ENCODE measurements around the gene RPL7A.
"Not testable (repeated sequence)": the region's sequence is repeated elsewhere in the genome, so short reads cannot be mapped to it uniquely, and the experiment has no call there.

Gene RPL7A

DNA sequence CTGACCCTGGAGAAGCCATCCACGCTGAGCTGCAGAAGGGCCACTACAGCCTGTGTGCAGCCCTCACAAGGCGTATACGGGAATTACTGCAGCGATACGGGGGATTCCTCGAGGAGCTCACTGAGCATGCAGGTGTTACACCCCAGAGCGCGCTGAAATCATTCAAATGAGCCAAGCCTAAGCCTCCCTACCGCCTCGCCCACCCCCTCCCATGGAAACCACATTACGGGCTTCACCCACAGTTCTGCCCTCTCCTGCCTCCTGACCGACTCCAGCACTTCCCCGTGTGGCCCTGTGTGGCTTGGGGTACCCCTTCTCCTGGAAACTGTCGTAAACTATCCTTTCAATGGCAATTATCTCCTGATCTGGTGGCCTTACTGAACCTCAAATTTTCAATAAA lies 25.3 kb upstream of the RPL7A start:
- Histone ChIP-seq H3K79me2 (ENCODE audit: control insufficient read depth, low read length) (no peaks in the 10 kb centered on the region), H3K4me3 (ENCODE audit: low read length) (no peak overlapping the region)

GRCh38 chr9:133323211-133323610 lies 24.8 kb upstream of the RPL7A start:
- no peaks in the 10 kb centered on the region for H3K27me3 ChIP-seq (ENCODE audit: control insufficient read depth, low read length)
- 0 out of 2 replicates have a peak, but pooled peaks cover 9% of the 10 kb centered on the region for H3F3A ChIP-seq (ENCODE audit: control insufficient read depth, insufficient read depth)
- no peaks in the 10 kb centered on the region for H3K4me1 ChIP-seq (ENCODE audit: control insufficient read depth, low read length)
- TF ChIP-seq EZH2phosphoT487 (IDR thresholded peaks at IDR 0.05; ENCODE audit: borderline replicate concordance, low read length) (no peak), CTCF (IDR thresholded peaks at IDR 0.05; ENCODE audit: low read depth, low read length, poor library complexity, severe bottlenecking) (no peak)
- no peaks in the 10 kb centered on the region for H3K9me3 ChIP-seq (ENCODE audit: control insufficient read depth, insufficient read depth, low read length)
- no peaks in the 10 kb centered on the region for H4K20me1 ChIP-seq (ENCODE audit: control insufficient read depth, insufficient read depth, low read depth, low read length)
- no peaks in the 10 kb centered on the region for H3K9me2 ChIP-seq (replicated peaks; ENCODE audit: control insufficient read depth, low read length)
- H3K79me2 ChIP-seq (ENCODE audit: control insufficient read depth, low read length) = no peaks in the 10 kb centered on the region
- H3K27ac ChIP-seq (ENCODE audit: low read depth, low read length) = no peak overlapping the region
- H3K36me3 ChIP-seq (ENCODE audit: control insufficient read depth, low read length) = no peaks in the 10 kb centered on the region; the same call in 1 of the 2 replicates
- no peak overlapping the region for H3K4me2 ChIP-seq (ENCODE audit: low read length)
- no peak overlapping the region for H3K4me3 ChIP-seq (ENCODE audit: low read length)

More for the DNA sequence above, 25.3 kb upstream of the RPL7A start:
- Histone ChIP-seq H3F3A (ENCODE audit: control insufficient read depth, insufficient read depth) (0 out of 2 replicates have a peak, but pooled peaks cover 6% of the 10 kb centered on the region), H4K20me1 (ENCODE audit: control insufficient read depth, insufficient read depth, low read depth, low read length) (no peaks in the 10 kb centered on the region), H3K9me3 (ENCODE audit: control insufficient read depth, insufficient read depth, low read length) (no peaks in the 10 kb centered on the region), H3K36me3 (ENCODE audit: control insufficient read depth, low read length) (no peaks in the 10 kb centered on the region), H3K27me3 (ENCODE audit: control insufficient read depth, low read length) (no peaks in the 10 kb centered on the region), H3K4me2 (ENCODE audit: low read length) (no peak overlapping the region), H3K4me1 (ENCODE audit: control insufficient read depth, low read length) (no peaks in the 10 kb centered on the region), H3K27ac (ENCODE audit: low read depth, low read length) (no peak overlapping the region), H3K9me2 (replicated peaks; ENCODE audit: control insufficient read depth, low read length) (no peaks in the 10 kb centered on the region)
- TF ChIP-seq EZH2phosphoT487 (IDR thresholded peaks at IDR 0.05; ENCODE audit: borderline replicate concordance, low read length) (no peak), CTCF (IDR thresholded peaks at IDR 0.05; ENCODE audit: low read depth, low read length, poor library complexity, severe bottlenecking) (no peak)

GRCh38 chr9:133323991-133324703 lies 23.9 kb upstream of the RPL7A start:
- Histone ChIP-seq H3F3A (ENCODE audit: control insufficient read depth, insufficient read depth) (0 out of 2 replicates have a peak, but pooled peaks cover 9% of the 10 kb centered on the region), H3K79me2 (ENCODE audit: control insufficient read depth, low read length) (no peaks in the 10 kb centered on the region), H3K36me3 (ENCODE audit: control insufficient read depth, low read length) (peaks cover 5% of the 10 kb centered on the region; the same call in 1 of the 2 replicates), H3K4me3 (ENCODE audit: low read length) (no peak overlapping the region), H4K20me1 (ENCODE audit: control insufficient read depth, insufficient read depth, low read depth, low read length) (peaks cover 5% of the 10 kb centered on the region; the same call in 1 of the 2 replicates), H3K27ac (ENCODE audit: low read depth, low read length) (no peak overlapping the region), H3K4me2 (ENCODE audit: low read length) (no peak overlapping the region), H3K27me3 (ENCODE audit: control insufficient read depth, low read length) (no peaks in the 10 kb centered on the region), H3K9me3 (ENCODE audit: control insufficient read depth, insufficient read depth, low read length) (no peaks in the 10 kb centered on the region), H3K4me1 (ENCODE audit: control insufficient read depth, low read length) (no peaks in the 10 kb centered on the region), H3K9me2 (replicated peaks; ENCODE audit: control insufficient read depth, low read length) (no peaks in the 10 kb centered on the region)
- TF ChIP-seq CTCF (IDR thresholded peaks at IDR 0.05; ENCODE audit: low read depth, low read length, poor library complexity, severe bottlenecking) (no peak), EZH2phosphoT487 (IDR thresholded peaks at IDR 0.05; ENCODE audit: borderline replicate concordance, low read length) (no peak)

DNA sequence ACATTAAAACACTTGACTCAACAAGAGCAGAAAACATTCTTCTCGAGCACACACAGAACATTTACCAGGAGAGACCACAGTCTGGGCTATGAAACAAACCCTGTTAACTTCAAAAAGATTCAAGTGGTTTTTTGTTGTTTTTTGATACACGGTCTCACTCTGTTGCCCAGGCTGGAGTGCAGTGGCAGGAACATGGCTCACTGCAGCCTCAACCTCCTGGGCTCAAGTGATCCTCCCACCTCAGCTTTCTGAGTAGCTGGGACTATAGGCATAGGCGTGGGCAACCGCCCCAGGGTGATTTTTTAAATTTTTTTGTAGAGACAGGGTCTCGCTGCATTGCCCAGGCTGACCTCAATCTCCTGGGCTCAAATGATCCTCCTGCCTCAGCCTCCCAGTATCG lies 21.0 kb upstream of the RPL7A start:
- H3K9me3 ChIP-seq (ENCODE audit: control insufficient read depth, insufficient read depth, low read length); H3K4me1 ChIP-seq (ENCODE audit: control insufficient read depth, low read length); H3K9me2 ChIP-seq (replicated peaks; ENCODE audit: control insufficient read depth, low read length); H4K20me1 ChIP-seq (ENCODE audit: control insufficient read depth, insufficient read depth, low read depth, low read length); H3K4me3 ChIP-seq (ENCODE audit: low read length); H3K4me2 ChIP-seq (ENCODE audit: low read length); H3K27me3 ChIP-seq (ENCODE audit: control insufficient read depth, low read length); H3K27ac ChIP-seq (ENCODE audit: low read depth, low read length); H3K79me2 ChIP-seq (ENCODE audit: control insufficient read depth, low read length): not testable (repeated sequence)
- peaks cover 24% of the 10 kb centered on the region for H3K36me3 ChIP-seq (ENCODE audit: control insufficient read depth, low read length)
- H3F3A ChIP-seq (ENCODE audit: control insufficient read depth, insufficient read depth) = peaks cover 11% of the 10 kb centered on the region; the same call in 1 of the 2 replicates

Data from DOHH2 (cell line).